Heart right ventricle (tissue), 16 donors: ENCODE data around the gene C19orf25. TPM values are rescaled to one million over a fixed set of nuclear protein-coding genes. Genes with fewer than 3 reads are reported as not detected.
A peak's percentile ranks its signal among the peaks of the same experiment; 100 is the strongest.

ENCODE experiments used
- ATAC-seq, 8 donors: fragments of 200-7000 bp; cut with Tn5 transposase; one replicate each; pipeline ENCODE4 v1.9.1; 2020; ENCODE audit warnings: mild to moderate bottlenecking in 8 of 8, moderate library complexity in 8 of 8, moderate number of reproducible peaks in 1 of 8
- DNase-seq, 2 donors: peaks; one replicate each; pipeline ENCODE4 v3.0.0-alpha.2; 2020
- H3K27ac ChIP-seq, 10 donors: fragments of 200-600 bp; sonication (generic) in 2 of 10; one replicate each; pipeline versions ENCODE4 v1.5.0 to v1.8.0; 2020 to 2022; ENCODE audit warnings: mild to moderate bottlenecking in 3 of 10
- H3K27me3 ChIP-seq, 7 donors: fragments of 200-600 bp; one replicate each; pipeline ENCODE4 v1.8.0; 2021 to 2022; ENCODE audit warnings: mild to moderate bottlenecking in 2 of 7
- H3K36me3 ChIP-seq, 9 donors: fragments of 200-600 bp; sonication (generic) in 1 of 9; one replicate each; pipeline versions ENCODE4 v1.5.0 to v1.8.0; 2020 to 2022; ENCODE audit warnings: mild to moderate bottlenecking in 2 of 9
- H3K4me1 ChIP-seq, 9 donors: fragments of 200-600 bp; sonication (generic) in 1 of 9; one replicate each; pipeline versions ENCODE4 v1.5.0 to v1.8.0; 2020 to 2022; ENCODE audit warnings: mild to moderate bottlenecking in 4 of 9
- H3K4me3 ChIP-seq, 10 donors: fragments of 200-600 bp; sonication (generic) in 2 of 10; one replicate each; pipeline versions ENCODE4 v1.5.0 to v1.8.0; 2020 to 2022; ENCODE audit warnings: mild to moderate bottlenecking in 7 of 10, moderate library complexity in 2 of 10
- H3K9me3 ChIP-seq, 11 donors: fragments of 200-600 bp in 10 of 11; sonication (generic) in 2 of 11; one replicate each; pipeline versions ENCODE4 v1.5.0 to v1.8.0; 2013 to 2022; ENCODE audit warnings: mild to moderate bottlenecking in 2 of 11, control low read depth in 1 of 11, moderate library complexity in 1 of 11
- WGBS, 2 donors: extraction: QIAGEN DNeasy Blood & Tissue Kit; methylation state at CpG; one replicate each; pipeline ENCODE4 v1.1.7; 2013; ENCODE audit warnings: inconsistent platforms in 1 of 2; 5-methylcytosine and 5-hydroxymethylcytosine counted together
- intact Hi-C, 10 donors: fragments of 100-400 bp; cut with DNase I; formaldehyde crosslinking; loops; one replicate each; pipeline versions ENCODE4 v1.11.1 to v1.14.2; 2022
- polyA plus RNA-seq, 2 donors: library from polyadenylated mRNA; stranded (reverse); fragments of 200-250 nt; gene quantifications; one replicate each; pipeline ENCODE4 v1.2.3, GENCODE V29; 2013
- total RNA-seq, 10 donors: library from RNA; stranded (reverse); fragmentation: NEBNext Ultra II Directional in 3 of 10; extraction: Animal tissue kit (Norgen Biotek cat#: 25700) in 3 of 10; gene quantifications; one replicate each; pipeline versions ENCODE4 v1.2.1 to v1.2.4, GENCODE V29; 2021 to 2023
- TF ChIP-seq, protein P1 (sequence below), 9 donors: fragments of 200-600 bp; sonication (generic) in 2 of 9; IDR thresholded peaks; one replicate each; pipeline versions ENCODE4 v1.5.0 to v1.8.0; 2021 to 2022; ENCODE audit warnings: antibody characterized with exemption in 9 of 9, mild to moderate bottlenecking in 5 of 9, moderate library complexity in 1 of 9
- donor health status: Arrhythmogenic right ventricular cardiomyopathy.
- donor health status: ischemic (EF 13 %, LVEDD 7.1; RV severe dilation, severe dysfunction).
- donor health status: healthy with polysubstance abuse.
- donor health status: DM: no; HTN: yes; CAD: no.
- donor health status: DM: no; HTN: no; CAD: no.
- donor health status: ischemic (EF 25% LVEDD 6.9; RV normal size, moderate dysfunction).
- donor health status: ischemic (EF 25% LVEDD 5.7; RV mildly dilated, moderate dysfunction).
- donor health status: healthy.
- donor health status: DM: yes; HTN: yes; CAD: no.
- donor health status: Ischemic cardiomyopathy.
- donor health status: ischemic (EF 35%, LVEDD 5.7; RV mildly dilated, moderate dysfunction).
- donor health status: nonischemic (EF 11% LVEDD 7.7; RV severe dilation, severe dysfunction).
- donor health status: DM: yes; HTN: yes; CAD: no.
- donor health status: PGD.
- donor health status: ischemic (EF 29% LVEDD 5.4; RV normal size, mild dysfunction).
- donor health status: nonischemic (EF 23%, LVEDD 6.1; RV moderate dilation, normal function).

Gene C19orf25
- total and polyA plus RNA-seq, 12 donors: 12.7 to 29.8 (median 15.4) TPM

DNA sequence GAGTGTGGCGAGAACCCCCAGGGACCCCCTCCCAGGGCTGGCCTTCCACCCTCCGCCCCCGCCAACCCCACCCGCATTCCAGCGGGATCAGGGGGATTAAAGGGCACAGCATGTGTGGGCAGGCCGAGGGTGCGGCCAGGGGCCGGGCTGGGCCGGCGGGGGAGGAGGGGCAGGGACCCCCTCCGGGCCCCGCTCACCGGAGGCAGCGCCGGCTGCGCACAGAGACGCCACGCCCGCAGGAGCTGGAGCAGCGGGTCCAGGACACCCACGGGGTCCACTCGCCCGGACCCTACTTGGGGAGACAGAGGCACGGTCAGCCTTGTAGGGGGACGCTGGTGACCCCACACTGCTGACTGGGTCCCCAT is 31.4 kb upstream of the C19orf25 start:
- Histone ChIP-seq H3K9me3 (peaks cover 0 to 6% (median 0%) of the 10 kb centered on the region in 11 donors), H3K36me3 (peaks cover 0 to 9% (median 0%) of the 10 kb centered on the region in 9 donors), H3K4me3 (no peak overlapping the region), H3K27me3 (peaks cover 0 to 57% (median 14%) of the 10 kb centered on the region in 7 donors), H3K27ac (peak overlapping the region in 3 of 10 donors; percentile 28 to 72 (median 40)), H3K4me1 (peaks cover 7 to 64% (median 26%) of the 10 kb centered on the region in 9 donors)
- intact Hi-C loops: loop anchor here in 4 of 10 donors (5.0 to 10.0 kb wide), 3 partner anchors 46 to 233 kb away; partner anchors contain the start of gene FAM174C (in 1 of the 4)
- DNase-seq: no peak
- TF ChIP-seq, protein P1, sequence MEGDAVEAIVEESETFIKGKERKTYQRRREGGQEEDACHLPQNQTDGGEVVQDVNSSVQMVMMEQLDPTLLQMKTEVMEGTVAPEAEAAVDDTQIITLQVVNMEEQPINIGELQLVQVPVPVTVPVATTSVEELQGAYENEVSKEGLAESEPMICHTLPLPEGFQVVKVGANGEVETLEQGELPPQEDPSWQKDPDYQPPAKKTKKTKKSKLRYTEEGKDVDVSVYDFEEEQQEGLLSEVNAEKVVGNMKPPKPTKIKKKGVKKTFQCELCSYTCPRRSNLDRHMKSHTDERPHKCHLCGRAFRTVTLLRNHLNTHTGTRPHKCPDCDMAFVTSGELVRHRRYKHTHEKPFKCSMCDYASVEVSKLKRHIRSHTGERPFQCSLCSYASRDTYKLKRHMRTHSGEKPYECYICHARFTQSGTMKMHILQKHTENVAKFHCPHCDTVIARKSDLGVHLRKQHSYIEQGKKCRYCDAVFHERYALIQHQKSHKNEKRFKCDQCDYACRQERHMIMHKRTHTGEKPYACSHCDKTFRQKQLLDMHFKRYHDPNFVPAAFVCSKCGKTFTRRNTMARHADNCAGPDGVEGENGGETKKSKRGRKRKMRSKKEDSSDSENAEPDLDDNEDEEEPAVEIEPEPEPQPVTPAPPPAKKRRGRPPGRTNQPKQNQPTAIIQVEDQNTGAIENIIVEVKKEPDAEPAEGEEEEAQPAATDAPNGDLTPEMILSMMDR (IDR thresholded peaks at IDR 0.05): no peak
- WGBS, 2 donors: 48 to 52% methylated on average over 25 of the region's 25 CpGs
- ATAC-seq: no peak

DNA sequence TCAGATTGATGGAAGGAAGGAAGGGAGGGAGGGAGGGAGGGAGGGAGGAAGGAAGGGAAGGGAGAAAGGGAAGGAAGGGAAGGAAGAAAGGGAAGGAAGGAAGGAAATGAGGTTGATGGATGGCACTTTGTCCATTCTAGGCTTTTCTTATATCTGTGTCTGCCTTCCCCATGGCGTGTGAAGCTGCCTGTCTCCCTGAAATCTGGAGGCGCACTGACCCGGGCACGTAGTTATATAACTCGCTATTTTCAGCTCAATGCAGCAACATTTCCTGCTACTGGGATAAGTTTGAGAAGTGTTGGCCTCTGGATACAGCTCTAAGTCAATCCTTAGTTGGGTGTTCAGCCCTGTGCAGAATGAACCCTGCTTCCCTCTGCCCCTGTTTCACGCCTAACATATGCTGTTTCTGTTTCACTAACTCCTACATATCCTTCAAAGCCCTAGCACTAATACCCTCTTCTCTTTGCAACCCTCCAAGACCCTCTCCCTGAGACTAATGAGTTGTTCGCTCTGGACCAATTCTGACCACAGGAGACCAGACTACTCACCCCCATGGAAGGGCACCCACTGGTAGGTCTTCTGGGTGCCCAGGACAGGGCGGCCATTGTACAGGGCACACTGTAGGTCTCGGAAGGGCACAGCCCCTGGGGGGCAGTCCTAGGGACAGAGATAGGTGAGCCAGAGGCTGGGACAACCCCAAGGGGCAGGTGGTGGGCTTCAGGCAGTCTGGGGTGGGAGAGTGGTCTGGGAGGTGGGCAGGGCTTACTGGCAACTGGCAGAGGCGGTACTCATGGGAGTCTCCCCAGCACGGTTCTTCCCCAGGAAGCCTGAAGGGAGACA is 30.8 kb upstream of the C19orf25 start:
- peaks cover 0 to 6% (median 0%) of the 10 kb centered on the region in 11 donors for H3K9me3 ChIP-seq
- H3K27me3 ChIP-seq: peaks cover 0 to 51% (median 14%) of the 10 kb centered on the region in 7 donors
- no peak overlapping the region for H3K4me3 ChIP-seq
- no peak for DNase-seq
- peak overlapping the region in 3 of 10 donors; percentile 28 to 72 (median 40) for H3K27ac ChIP-seq
- no peak for ATAC-seq
- peaks cover 7 to 64% (median 26%) of the 10 kb centered on the region in 9 donors for H3K4me1 ChIP-seq
- TF ChIP-seq, protein P1 (IDR thresholded peaks at IDR 0.05): no peak
- intact Hi-C loops: loop anchor here in 5 of 10 donors (5.0 to 10.0 kb wide), 4 partner anchors 45 to 235 kb away; partner anchors contain the start of gene FAM174C (in 2 of the 5)
- H3K36me3 ChIP-seq: peaks cover 0 to 13% (median 0%) of the 10 kb centered on the region in 9 donors
- 51 to 65% methylated on average over 11 of the region's 11 CpGs for WGBS, 2 donors

DNA sequence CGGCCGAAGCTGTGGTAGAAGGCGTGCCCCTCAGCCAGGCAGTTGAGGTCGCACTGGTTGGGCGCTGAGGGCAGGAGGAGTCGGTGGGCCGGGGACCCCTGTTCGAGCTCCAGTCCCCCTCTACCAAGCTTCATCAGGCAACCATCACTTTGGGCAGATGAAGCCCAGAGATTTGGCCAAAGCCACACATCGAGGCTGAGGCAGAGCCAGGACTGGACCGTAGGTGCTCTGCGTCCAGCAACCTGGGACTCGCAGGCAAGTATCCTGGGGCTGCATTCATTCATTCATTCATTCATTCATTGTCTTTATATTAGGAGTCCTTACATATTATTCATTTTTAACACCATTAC is 29.5 kb upstream of the C19orf25 start:
- Histone ChIP-seq H3K27ac (peak overlapping the region in 6 of 10 donors; percentile 72 to 88 (median 80)), H3K4me1 (peaks cover 7 to 61% (median 26%) of the 10 kb centered on the region in 9 donors), H3K4me3 (peak overlapping the region in 8 of 10 donors; percentile 33 to 52 (median 44)), H3K9me3 (peaks cover 0 to 6% (median 0%) of the 10 kb centered on the region in 11 donors), H3K27me3 (peaks cover 0 to 48% (median 12%) of the 10 kb centered on the region in 7 donors), H3K36me3 (peaks cover 0 to 13% (median 0%) of the 10 kb centered on the region in 9 donors)
- TF ChIP-seq, protein P1 (IDR thresholded peaks at IDR 0.05): no peak
- ATAC-seq: no peak
- DNase-seq: no peak
- WGBS, 2 donors: 35 to 36% methylated on average over 12 of the region's 12 CpGs
- intact Hi-C loops: loop anchor here in 1 of 10 donors (10.0 kb wide), 1 partner anchor 234 kb away; the partner anchor contains the start of gene FAM174C

DNA sequence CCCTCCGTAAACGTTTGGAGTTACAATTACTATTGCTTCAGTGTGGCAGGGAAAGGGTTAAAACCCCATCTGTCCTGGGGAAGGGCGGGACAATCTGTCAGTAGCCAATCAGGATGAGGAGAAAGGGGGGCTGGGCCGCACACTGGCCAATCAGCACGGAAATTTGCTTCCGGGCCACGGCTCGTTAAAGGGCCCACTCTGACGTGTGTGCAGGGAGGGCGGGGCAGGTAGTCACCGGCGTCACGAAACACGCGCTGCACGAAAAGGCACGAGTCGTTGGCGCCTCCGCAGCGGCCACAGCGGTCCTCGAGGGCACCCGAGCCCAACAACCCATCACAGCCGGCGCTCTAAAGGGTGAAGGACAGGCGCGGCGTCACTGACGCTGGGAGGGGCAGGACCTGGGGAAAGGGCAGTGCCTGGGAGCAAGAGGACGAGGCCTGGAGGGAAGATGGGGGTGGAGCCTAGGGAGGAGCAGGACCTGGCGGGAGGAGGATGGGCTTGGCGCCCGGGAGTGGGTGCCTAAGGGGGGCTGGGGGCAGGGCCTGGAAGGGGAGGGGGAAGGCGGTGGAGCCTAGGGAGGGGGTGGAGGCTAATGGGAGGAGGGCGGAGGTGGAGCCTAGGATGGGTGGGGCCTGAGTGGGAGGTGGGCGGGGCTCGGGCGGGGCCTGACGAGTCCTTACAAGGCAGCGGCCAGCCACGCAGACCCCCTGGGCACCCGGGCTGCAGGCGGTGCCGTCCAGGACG is 28.9 kb upstream of the C19orf25 start:
- peak; percentile 84 to 96 (median 91) for ATAC-seq
- TF ChIP-seq, protein P1 (IDR thresholded peaks at IDR 0.05): no peak
- peak overlapping the region in 9 of 10 donors; percentile 22 to 52 (median 42) for H3K4me3 ChIP-seq
- peak; percentile 88 to 95 for DNase-seq
- H3K27ac ChIP-seq: peak overlapping the region; percentile 69 to 88 (median 76)
- peaks cover 0 to 49% (median 13%) of the 10 kb centered on the region in 7 donors for H3K27me3 ChIP-seq
- peaks cover 0 to 13% (median 0%) of the 10 kb centered on the region in 9 donors for H3K36me3 ChIP-seq
- peaks cover 4 to 62% (median 28%) of the 10 kb centered on the region in 9 donors for H3K4me1 ChIP-seq
- WGBS, 2 donors: 1% methylated on average over 41 to 46 of the region's 46 CpGs
- intact Hi-C loops: loop anchor here in 2 of 10 donors (2.0 to 10.0 kb wide), 2 partner anchors 17 to 233 kb away; partner anchors contain the start of genes FAM174C (in 1 of the 2), PCSK4 (in 1 of the 2) and REEP6 (in 1 of the 2)
- H3K9me3 ChIP-seq: peaks cover 0 to 6% (median 0%) of the 10 kb centered on the region in 11 donors
